ENCODE data around the gene OLIG1. TPM values are rescaled to one million over a fixed set of nuclear protein-coding genes. Genes with fewer than 3 reads are reported as not detected.

Gene OLIG1
- total RNA-seq, 2 donors from 2014 or later: not detected

- intact Hi-C loops (cut with DNase I): no loop called here
- Histone ChIP-seq H3K36me3 (no peaks in the 10 kb centered on the region), H3K27me3 (peaks cover 83% of the 10 kb centered on the region), H3K27ac (no peak overlapping the region), H3K9ac (ENCODE audit: low read depth in 2 of 2, low read length in 2 of 2) (no peak overlapping the region), H3K4me1 (no peaks in the 10 kb centered on the region), H3K9me3 (no peaks in the 10 kb centered on the region), H3K4me3 (no peak overlapping the region)
- DNase-seq: no peak
- TF ChIP-seq, protein P1, sequence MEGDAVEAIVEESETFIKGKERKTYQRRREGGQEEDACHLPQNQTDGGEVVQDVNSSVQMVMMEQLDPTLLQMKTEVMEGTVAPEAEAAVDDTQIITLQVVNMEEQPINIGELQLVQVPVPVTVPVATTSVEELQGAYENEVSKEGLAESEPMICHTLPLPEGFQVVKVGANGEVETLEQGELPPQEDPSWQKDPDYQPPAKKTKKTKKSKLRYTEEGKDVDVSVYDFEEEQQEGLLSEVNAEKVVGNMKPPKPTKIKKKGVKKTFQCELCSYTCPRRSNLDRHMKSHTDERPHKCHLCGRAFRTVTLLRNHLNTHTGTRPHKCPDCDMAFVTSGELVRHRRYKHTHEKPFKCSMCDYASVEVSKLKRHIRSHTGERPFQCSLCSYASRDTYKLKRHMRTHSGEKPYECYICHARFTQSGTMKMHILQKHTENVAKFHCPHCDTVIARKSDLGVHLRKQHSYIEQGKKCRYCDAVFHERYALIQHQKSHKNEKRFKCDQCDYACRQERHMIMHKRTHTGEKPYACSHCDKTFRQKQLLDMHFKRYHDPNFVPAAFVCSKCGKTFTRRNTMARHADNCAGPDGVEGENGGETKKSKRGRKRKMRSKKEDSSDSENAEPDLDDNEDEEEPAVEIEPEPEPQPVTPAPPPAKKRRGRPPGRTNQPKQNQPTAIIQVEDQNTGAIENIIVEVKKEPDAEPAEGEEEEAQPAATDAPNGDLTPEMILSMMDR (IDR thresholded peaks at IDR 0.05): no peak
These were observed 41.1 kb upstream of the OLIG1 start for GRCh38 chr21:33028773-33029384.

- Histone ChIP-seq H3K9ac (ENCODE audit: low read depth in 2 of 2, low read length in 2 of 2) (no peak overlapping the region), H3K27ac (no peak overlapping the region), H3K9me3 (no peaks in the 10 kb centered on the region), H3K27me3 (peaks cover 83% of the 10 kb centered on the region), H3K4me3 (no peak overlapping the region), H3K36me3 (no peaks in the 10 kb centered on the region), H3K4me1 (no peaks in the 10 kb centered on the region)
- TF ChIP-seq, protein P1 (IDR thresholded peaks at IDR 0.05): no peak
- intact Hi-C loops (cut with DNase I): no loop called here
- DNase-seq: no peak
These were observed 40.5 kb upstream of the OLIG1 start for GRCh38 chr21:33029385-33029921.

DNA sequence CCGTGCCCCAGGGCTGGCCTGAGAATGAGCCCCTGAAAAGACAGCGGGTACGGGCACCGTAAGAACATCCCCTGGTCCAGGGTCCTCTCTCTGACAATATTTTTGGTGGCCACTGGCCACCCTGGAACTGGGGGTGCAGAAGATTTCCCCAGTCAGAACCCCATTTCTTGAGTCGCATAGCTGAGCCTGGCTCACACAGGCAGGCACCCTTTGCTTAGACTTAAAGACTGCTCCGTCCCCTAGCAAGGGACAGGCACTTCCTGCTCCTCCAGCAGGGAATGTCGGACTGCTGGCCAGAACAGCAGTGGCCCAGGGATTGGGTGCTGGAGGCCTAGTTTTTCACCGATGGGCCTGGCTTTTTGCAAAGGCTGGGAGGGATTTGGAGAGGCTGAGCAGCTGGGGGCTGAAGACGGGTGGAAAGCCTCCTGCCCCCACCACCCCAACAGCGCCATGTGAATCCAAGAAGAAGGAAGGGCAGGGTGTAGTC lies 39.9 kb upstream of the OLIG1 start:
- intact Hi-C loops (cut with DNase I): loop anchor here (10.0 kb wide), 1 partner anchor 135 kb away; no protein-coding TSS in a partner anchor

DNA sequence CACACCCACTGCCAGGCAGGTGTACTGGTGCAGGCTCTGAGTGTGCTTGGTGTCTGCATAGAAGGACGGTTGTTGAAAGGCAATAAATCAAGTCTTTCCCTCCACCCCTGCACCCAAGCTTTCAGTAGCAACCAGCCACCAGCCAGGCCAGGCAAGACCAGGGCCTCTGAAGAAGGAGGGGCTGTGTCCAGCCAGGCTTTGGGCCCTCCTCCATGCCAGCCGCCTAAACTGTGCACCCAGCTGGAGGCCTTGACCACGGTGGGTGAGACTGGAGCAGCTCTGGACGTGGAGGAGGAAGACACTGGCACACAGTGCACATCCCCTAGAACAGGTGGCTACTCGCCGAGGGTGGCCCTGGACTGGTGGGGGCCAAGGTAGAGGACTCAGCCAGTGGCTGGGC lies 39.3 kb upstream of the OLIG1 start:
- intact Hi-C loops (cut with DNase I): loop anchor here (10.0 kb wide), 1 partner anchor 134 kb away; no protein-coding TSS in a partner anchor
- no peak overlapping the region for H3K27ac ChIP-seq
- no peak for DNase-seq
- TF ChIP-seq, protein P1 (IDR thresholded peaks at IDR 0.05): no peak
- H3K27me3 ChIP-seq: peaks cover 75% of the 10 kb centered on the region
- no peak overlapping the region for H3K9ac ChIP-seq (ENCODE audit: low read depth in 2 of 2, low read length in 2 of 2)
- H3K4me3 ChIP-seq: no peak overlapping the region
- no peaks in the 10 kb centered on the region for H3K36me3 ChIP-seq
- no peaks in the 10 kb centered on the region for H3K9me3 ChIP-seq
- no peaks in the 10 kb centered on the region for H3K4me1 ChIP-seq

More for the DNA sequence above, 39.9 kb upstream of the OLIG1 start:
- Histone ChIP-seq H3K4me1 (no peaks in the 10 kb centered on the region), H3K4me3 (no peak overlapping the region), H3K27me3 (peaks cover 81% of the 10 kb centered on the region), H3K27ac (no peak overlapping the region), H3K9ac (ENCODE audit: low read depth in 2 of 2, low read length in 2 of 2) (no peak overlapping the region), H3K36me3 (no peaks in the 10 kb centered on the region), H3K9me3 (no peaks in the 10 kb centered on the region)
- DNase-seq: no peak
- TF ChIP-seq, protein P1 (IDR thresholded peaks at IDR 0.05): no peak

- TF ChIP-seq, protein P1 (IDR thresholded peaks at IDR 0.05): no peak
- H3K27me3 ChIP-seq: peaks cover 68% of the 10 kb centered on the region
- H3K27ac ChIP-seq: no peak overlapping the region
- H3K4me1 ChIP-seq: no peaks in the 10 kb centered on the region
- H3K36me3 ChIP-seq: no peaks in the 10 kb centered on the region
- H3K9ac ChIP-seq (ENCODE audit: low read depth in 2 of 2, low read length in 2 of 2): no peak overlapping the region
- H3K9me3 ChIP-seq: no peaks in the 10 kb centered on the region
- no peak for DNase-seq
- H3K4me3 ChIP-seq: no peak overlapping the region
- intact Hi-C loops (cut with DNase I): loop anchor here (10.0 kb wide), 1 partner anchor 133 kb away; no protein-coding TSS in a partner anchor
These were observed 38.6 kb upstream of the OLIG1 start for GRCh38 chr21:33031152-33031911.

All from colonic mucosa (tissue), 4 donors.